Panc1 (cell line): Measurements from ENCODE around the gene CPO. TPM values are rescaled to one million over a fixed set of nuclear protein-coding genes. Genes with fewer than 3 reads are reported as not detected.

ENCODE experiments used
- ATAC-seq: fragments of 200-7000 bp; cut with Tn5 transposase; 2 replicates; pipeline ENCODE4 v1.9.1; 2020; ENCODE audit warnings: mild to moderate bottlenecking, moderate library complexity
- BruUV-seq: library from RNA; stranded (reverse); fragments of 400-500 nt; replicated peaks from 2 replicates; lab custom pipeline; 2021; lab: Mats Ljungman, UMichigan
- CTCF ChIA-PET: fragments of 300-600 bp; sonication (Branson Sonifier 250); formaldehyde crosslinking; loops from one replicate; lab custom pipeline; 2022; ENCODE audit warnings: antibody characterized with exemption; lab: Charles Lee
- POLR2A ChIA-PET: fragments of 300-600 bp; sonication (Branson Sonifier 250); formaldehyde crosslinking; loops from one replicate; lab custom pipeline; 2022; ENCODE audit warnings: antibody characterized with exemption; lab: Charles Lee
- DNase-seq: peaks from one replicate; pipeline ENCODE4 v3.0.0-alpha.2; 2010; ENCODE audit warnings: low read depth, low spot score
- H3K27ac ChIP-seq: 2 replicates; pipeline ENCODE4 v1.5.1; 2011; ENCODE audit warnings: mild to moderate bottlenecking, low read length, inconsistent platforms
- H3K27me3 ChIP-seq: fragments of 200-500 bp; sonication (Bioruptor generic); 2 replicates; pipeline ENCODE4 v1.6.0; 2014; ENCODE audit warnings: low read length, inconsistent platforms; ENCODE audit not compliant: control insufficient read depth, insufficient read depth
- H3K36me3 ChIP-seq: fragments of 200-500 bp; sonication (Bioruptor generic); 2 replicates; pipeline ENCODE4 v1.5.1; 2014; ENCODE audit warnings: inconsistent platforms, mild to moderate bottlenecking, low read length, moderate library complexity; ENCODE audit not compliant: control insufficient read depth, insufficient read depth
- H3K4me1 ChIP-seq: 2 replicates; pipeline ENCODE4 v1.5.1; 2011; ENCODE audit warnings: inconsistent platforms, mild to moderate bottlenecking, low read length, moderate library complexity; ENCODE audit not compliant: control insufficient read depth, insufficient read depth
- H3K4me3 ChIP-seq, 2 experiments: 2 replicates each; pipeline ENCODE4 v1.5.1; 2011 to 2012; ENCODE audit warnings: low read depth in 2 of 2, low read length in 2 of 2, mild to moderate bottlenecking in 2 of 2, inconsistent platforms in 1 of 2, moderate library complexity in 1 of 2
- H3K9me3 ChIP-seq: fragments of 200-500 bp; sonication (Bioruptor generic); 2 replicates; pipeline ENCODE4 v1.5.1; 2014; ENCODE audit warnings: low read depth, mild to moderate bottlenecking, inconsistent platforms, low read length, moderate library complexity; ENCODE audit not compliant: control insufficient read depth, insufficient read depth
- POLR2AphosphoS5 ChIP-seq: IDR thresholded peaks from 2 replicates; pipeline ENCODE4 v1.6.1; 2012; ENCODE audit warnings: mild to moderate bottlenecking, low read depth, low read length, moderate library complexity
- SIN3A ChIP-seq: IDR thresholded peaks from 2 replicates; pipeline ENCODE4 v1.6.1; 2012; ENCODE audit warnings: low read depth, mild to moderate bottlenecking, low read length, moderate library complexity, borderline replicate concordance; ENCODE audit not compliant: insufficient read depth
- TCF7L2 ChIP-seq: IDR thresholded peaks from 2 replicates; pipeline ENCODE4 v1.6.1; 2011; ENCODE audit warnings: mild to moderate bottlenecking, low read depth, low read length, inconsistent platforms
- in situ Hi-C: cut with HindIII; loops from 2 replicates; pipeline ENCODE4 v1.10.0; 2016; ENCODE audit warnings: low sequenced_read_pairs, low pct_unique_long_range_greater_than_20kb
- intact Hi-C: fragments of 100-400 bp; cut with micrococcal nuclease; formaldehyde crosslinking; loops from one replicate; pipeline ENCODE4 v1.10.0; 2022; ENCODE audit not compliant: unreplicated experiment
- total RNA-seq: library from RNA; stranded (reverse); gene quantifications from one replicate; pipeline ENCODE4 v1.2.1, GENCODE V29; 2021; ENCODE audit not compliant: unreplicated experiment
- TF ChIP-seq, protein P1 (sequence below): fragments of 450-650 bp; IDR thresholded peaks from 2 replicates; pipeline ENCODE4 v1.5.1; 2017; ENCODE audit warnings: mild to moderate bottlenecking
- TF ChIP-seq, protein P2 (sequence below), 2 experiments: IDR thresholded peaks; 2 replicates each; pipeline ENCODE4 v1.6.1; 2011 to 2012; ENCODE audit warnings: low read depth in 2 of 2, control low read depth in 1 of 2, low read length in 1 of 2, mild to moderate bottlenecking in 1 of 2, moderate library complexity in 1 of 2; ENCODE audit not compliant: insufficient read depth in 1 of 2

The CPO gene
- total RNA-seq, 1 experiment from 2014 or later, result not detected

- no peak overlapping the region for H3K4me3 ChIP-seq
- in situ Hi-C loops, result no loop called here
- ATAC-seq, result no peak
- no peak for DNase-seq
- H3K27ac ChIP-seq, result no peak overlapping the region; the same call in 1 of the 2 replicates
- POLR2A ChIA-PET, result no interaction called here
- BruUV-seq, result no TSS peak
- CTCF ChIA-PET, result no interaction called here
- no peaks in the 10 kb centered on the region for H3K27me3 ChIP-seq
- H3K4me1 ChIP-seq, result peaks cover 2% of the 10 kb centered on the region; the same call in 1 of the 2 replicates
- TF ChIP-seq SIN3A (no peak), TCF7L2 (no peak), POLR2AphosphoS5 (no peak)
- TF ChIP-seq, protein P1, sequence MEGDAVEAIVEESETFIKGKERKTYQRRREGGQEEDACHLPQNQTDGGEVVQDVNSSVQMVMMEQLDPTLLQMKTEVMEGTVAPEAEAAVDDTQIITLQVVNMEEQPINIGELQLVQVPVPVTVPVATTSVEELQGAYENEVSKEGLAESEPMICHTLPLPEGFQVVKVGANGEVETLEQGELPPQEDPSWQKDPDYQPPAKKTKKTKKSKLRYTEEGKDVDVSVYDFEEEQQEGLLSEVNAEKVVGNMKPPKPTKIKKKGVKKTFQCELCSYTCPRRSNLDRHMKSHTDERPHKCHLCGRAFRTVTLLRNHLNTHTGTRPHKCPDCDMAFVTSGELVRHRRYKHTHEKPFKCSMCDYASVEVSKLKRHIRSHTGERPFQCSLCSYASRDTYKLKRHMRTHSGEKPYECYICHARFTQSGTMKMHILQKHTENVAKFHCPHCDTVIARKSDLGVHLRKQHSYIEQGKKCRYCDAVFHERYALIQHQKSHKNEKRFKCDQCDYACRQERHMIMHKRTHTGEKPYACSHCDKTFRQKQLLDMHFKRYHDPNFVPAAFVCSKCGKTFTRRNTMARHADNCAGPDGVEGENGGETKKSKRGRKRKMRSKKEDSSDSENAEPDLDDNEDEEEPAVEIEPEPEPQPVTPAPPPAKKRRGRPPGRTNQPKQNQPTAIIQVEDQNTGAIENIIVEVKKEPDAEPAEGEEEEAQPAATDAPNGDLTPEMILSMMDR, result no peak
- TF ChIP-seq, protein P2, sequence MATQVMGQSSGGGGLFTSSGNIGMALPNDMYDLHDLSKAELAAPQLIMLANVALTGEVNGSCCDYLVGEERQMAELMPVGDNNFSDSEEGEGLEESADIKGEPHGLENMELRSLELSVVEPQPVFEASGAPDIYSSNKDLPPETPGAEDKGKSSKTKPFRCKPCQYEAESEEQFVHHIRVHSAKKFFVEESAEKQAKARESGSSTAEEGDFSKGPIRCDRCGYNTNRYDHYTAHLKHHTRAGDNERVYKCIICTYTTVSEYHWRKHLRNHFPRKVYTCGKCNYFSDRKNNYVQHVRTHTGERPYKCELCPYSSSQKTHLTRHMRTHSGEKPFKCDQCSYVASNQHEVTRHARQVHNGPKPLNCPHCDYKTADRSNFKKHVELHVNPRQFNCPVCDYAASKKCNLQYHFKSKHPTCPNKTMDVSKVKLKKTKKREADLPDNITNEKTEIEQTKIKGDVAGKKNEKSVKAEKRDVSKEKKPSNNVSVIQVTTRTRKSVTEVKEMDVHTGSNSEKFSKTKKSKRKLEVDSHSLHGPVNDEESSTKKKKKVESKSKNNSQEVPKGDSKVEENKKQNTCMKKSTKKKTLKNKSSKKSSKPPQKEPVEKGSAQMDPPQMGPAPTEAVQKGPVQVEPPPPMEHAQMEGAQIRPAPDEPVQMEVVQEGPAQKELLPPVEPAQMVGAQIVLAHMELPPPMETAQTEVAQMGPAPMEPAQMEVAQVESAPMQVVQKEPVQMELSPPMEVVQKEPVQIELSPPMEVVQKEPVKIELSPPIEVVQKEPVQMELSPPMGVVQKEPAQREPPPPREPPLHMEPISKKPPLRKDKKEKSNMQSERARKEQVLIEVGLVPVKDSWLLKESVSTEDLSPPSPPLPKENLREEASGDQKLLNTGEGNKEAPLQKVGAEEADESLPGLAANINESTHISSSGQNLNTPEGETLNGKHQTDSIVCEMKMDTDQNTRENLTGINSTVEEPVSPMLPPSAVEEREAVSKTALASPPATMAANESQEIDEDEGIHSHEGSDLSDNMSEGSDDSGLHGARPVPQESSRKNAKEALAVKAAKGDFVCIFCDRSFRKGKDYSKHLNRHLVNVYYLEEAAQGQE (IDR thresholded peaks at IDR 0.05; ENCODE audit: insufficient read depth in 1 of 2, low read depth in 2 of 2, low read length in 1 of 2), result no peak
- intact Hi-C loops, result loop anchor here (2.0 to 10.0 kb wide), 3 partner anchors 188 to 326 kb away; no protein-coding TSS in a partner anchor
- H3K36me3 ChIP-seq, result no peaks in the 10 kb centered on the region
- no peaks in the 10 kb centered on the region for H3K9me3 ChIP-seq
Measured at GRCh38 chr2:206988884-206989283, 49.6 kb downstream of the CPO start.

DNA sequence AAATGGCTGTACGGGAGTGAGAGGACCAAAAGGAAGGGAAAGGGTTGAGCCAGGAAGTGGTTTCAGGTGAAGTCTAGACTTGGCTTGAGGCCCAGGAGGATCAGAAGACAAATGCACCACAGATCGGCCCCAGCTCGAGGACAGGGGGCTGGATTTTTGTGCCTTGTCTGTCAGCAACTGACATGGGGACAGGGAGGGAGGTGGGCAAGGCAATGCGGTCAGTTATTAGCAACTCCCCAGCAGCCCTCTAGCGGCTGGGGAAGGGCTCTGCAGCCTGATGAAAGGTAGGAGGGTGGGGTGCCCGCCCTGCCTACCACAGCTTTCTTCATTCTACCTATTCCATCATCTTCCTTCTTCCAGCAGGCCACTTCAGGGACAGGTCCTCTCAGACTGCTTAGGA is 50.0 kb downstream of the CPO start:
- H3K36me3 ChIP-seq, result no peaks in the 10 kb centered on the region
- in situ Hi-C loops (no loop called here), intact Hi-C loops (loop anchor here (2.0 to 10.0 kb wide), 3 partner anchors 189 to 325 kb away; no protein-coding TSS in a partner anchor)
- ATAC-seq, result peak; percentile 86
- no peaks in the 10 kb centered on the region for H3K27me3 ChIP-seq
- no peak overlapping the region; the same call in 1 of the 2 replicates for H3K27ac ChIP-seq
- no peaks in the 10 kb centered on the region; the same call in 1 of the 2 replicates for H3K4me1 ChIP-seq
- no TSS peak for BruUV-seq
- TF ChIP-seq SIN3A, result no peak
- TF ChIP-seq POLR2AphosphoS5, result no peak
- TF ChIP-seq TCF7L2, result no peak
- TF ChIP-seq, protein P1, result peak; percentile 85
- POLR2A ChIA-PET, result no interaction called here
- no peaks in the 10 kb centered on the region for H3K9me3 ChIP-seq
- H3K4me3 ChIP-seq, result no peak overlapping the region
- CTCF ChIA-PET, result no interaction called here
- DNase-seq, result no peak
